HG03097 (cell line): Measurements from ENCODE around the gene BLM.
A peak's percentile ranks its signal among the peaks of the same experiment; 100 is the strongest.
"Not testable (repeated sequence)": the region's sequence is repeated elsewhere in the genome, so short reads cannot be mapped to it uniquely, and the experiment has no call there.

Source experiments
- ATAC-seq: cut with Tn5 transposase; IDR thresholded peaks from one replicate; pipeline ENCODE4 v1.9.1; 2021; ENCODE audit not compliant: unreplicated experiment, low FRiP score

BLM gene

DNA sequence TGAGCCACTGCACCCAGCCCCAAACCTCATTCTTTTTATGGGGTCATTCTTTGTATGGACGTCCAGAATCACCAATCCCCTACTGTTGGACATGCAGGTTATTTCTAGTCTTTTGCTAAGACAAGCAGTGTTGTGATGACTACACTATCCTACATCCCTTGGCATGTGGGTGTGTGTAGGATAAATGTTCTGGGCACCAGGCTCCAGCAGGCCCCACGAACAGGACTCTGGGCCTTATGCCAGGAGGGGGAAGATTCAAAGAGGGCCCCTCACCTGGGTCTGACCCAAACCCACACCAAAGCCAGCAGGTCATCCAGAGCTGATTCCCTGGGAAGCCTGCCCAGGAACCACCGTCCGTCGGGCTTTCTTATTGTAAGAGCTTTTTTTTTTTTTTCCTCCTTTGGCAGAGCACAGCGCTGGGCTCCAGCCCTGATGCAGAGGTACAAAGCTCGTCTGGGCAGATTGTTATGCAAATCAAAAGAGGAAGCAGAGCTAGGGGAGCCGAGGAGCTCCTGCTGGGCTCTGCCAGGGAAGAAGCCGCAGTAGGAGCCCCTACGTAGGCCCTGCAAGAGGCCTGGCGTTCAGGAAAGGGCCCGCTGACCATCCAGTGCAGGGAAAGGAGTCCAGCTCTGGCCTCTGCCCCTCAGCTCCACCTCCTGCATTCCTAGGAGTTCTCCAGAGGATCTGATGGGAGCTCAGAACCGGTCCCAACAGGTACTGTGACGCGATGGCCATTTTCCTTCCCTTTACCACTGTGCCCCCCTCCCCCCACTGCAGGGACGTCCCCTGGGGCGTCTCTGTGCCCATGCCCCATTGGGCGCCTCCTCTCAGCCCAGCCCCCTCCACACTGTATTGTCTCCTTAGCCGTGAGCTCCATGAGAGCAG is 122.3 kb downstream of the BLM start:
- peak; percentile 56 for ATAC-seq

DNA sequence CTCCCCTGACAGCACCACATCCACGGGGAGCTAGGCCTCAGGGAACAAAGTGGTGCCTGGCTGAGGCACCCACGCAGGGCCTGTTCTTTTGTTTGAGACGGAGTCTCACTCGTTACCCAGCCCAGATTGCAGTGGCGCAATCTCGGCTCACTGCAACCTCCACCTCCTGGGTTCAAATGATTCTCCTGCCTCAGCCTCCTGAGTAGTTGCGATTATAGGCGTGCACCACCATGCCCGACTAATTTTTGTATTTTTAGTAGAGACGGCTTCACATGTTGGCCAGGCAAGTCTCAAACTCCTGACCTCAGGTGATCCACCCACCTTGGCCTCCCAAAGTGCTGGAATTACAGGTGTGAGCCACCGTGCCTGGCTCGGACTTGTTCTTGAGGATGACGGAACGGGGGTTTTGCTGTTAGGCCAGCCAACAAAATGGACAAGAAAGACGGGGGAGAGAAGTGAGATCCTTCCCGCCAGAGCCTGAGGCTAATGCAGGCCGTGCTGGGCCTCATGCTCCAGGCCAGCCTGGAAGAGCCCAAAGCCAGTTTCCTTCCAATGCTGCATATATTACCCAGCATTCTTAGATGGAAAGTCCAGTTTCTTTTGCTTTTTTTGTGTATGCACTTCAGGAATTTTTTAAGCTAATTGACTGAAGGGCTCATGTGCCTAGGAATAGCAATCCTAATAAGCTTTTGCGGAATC is 123.2 kb downstream of the BLM start:
- ATAC-seq = no peak

DNA sequence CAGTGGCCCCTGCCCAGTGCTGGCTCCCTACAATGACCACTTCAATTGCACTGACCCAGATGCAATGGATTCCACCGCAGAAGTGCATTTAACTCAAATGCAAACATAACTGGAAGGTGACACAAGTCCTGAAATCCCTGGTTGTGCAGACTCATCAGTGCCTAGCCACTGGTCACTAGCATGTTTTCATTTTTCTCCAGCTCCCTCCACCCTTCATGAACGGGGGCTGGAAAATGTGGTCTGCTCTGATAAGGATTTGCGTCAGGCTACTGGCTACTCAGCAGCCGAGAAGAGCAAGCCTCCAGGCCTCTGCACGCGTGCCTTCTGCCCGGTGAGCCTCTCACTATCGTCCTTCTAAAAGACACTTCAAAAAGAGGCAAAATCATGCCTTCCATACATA is 123.8 kb downstream of the BLM start:
- ATAC-seq = no peak

DNA sequence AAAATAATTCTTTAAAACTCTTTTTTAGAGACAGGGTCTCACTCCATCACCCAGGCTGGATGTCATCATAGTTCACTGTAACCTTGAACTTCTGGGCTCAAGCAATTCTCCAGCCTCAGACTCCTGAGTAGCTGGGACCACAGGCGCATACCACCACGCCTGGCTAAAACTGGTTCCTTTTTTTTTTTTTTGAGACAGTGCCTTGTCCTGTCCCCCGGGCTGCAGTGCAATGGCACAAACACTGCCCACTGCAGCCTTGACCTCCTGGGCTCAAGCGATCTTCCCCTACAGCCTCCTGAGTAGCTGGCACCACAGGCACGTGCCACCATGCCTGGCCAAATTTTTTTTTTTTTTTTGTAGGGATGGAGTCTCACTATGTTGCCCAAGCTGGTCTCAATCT is 127.5 kb downstream of the BLM start:
- ATAC-seq = no peak

DNA sequence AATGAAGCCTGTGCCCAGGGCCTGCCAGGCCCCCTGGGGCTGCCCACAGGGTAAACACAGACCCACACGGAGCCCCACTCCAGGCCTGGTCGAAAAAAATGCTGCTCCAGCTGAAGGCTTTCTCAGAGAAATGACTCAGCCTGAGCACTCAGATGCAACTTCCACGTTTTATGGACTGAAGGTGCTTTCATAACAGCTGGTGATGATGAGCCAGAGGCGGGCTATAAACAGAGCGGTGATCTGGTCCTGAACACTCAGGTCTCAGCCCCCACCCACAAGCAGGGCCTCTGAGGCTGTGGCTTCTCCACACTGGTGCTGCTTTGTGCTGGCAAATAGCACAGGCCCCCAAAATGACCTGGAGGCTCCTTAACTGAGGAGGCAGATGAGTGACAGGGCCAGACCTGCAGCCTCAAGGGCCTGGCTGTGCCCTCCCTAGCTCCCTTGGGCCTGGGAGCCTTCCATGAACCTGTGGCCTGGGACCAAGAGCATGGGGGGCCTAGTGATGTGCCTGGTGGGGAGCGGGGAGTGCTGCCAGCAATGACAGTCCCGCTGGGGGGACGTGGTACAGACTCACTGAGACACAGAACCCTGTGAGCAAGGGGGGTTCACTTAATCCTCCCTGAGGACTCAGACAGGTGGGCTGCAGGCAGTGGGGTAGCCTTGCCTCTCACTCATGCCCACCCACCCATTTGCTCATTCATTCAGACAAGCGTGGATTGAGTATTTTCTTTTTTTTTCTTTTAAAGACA is 128.2 kb downstream of the BLM start:
- peak; percentile 74 for ATAC-seq

DNA sequence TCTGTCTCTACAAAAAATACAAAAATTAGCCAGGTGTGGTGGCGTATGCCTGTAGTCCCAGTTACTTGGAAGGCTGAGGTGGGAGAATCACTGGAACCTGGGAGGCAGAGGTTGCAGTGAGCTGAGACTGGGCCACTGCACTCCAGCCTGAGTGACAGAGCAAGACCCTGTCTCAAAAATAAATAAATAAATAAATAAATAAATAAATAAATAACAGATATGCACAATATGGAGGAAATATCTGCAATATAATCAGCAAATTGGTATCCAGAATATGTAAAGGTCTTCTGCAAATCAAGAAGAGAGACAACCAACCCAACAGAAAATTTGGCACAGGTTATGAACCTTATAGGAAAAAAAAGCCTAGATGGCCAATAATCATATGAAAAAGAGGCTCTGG is 132.3 kb downstream of the BLM start:
- ATAC-seq = not testable (repeated sequence)

DNA sequence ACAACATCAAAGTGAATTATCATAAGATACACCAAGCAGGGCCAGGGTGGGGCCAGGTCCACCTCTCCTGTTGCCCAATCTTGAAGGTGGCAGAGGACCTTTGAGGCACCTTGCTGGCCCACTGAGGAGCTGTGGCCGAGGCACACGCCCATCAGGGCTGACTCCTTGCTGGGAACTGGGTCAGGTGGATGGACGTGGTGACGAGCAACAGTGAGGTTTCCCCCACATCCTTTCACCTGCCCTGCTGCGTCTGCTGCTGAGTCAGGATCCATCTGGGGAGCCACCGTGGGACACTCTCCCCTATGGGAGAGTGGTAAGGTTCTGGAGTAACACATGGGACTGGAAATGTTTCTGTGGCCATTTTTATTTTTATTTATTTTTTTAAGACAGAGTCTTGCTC is 134.0 kb downstream of the BLM start:
- ATAC-seq = no peak

DNA sequence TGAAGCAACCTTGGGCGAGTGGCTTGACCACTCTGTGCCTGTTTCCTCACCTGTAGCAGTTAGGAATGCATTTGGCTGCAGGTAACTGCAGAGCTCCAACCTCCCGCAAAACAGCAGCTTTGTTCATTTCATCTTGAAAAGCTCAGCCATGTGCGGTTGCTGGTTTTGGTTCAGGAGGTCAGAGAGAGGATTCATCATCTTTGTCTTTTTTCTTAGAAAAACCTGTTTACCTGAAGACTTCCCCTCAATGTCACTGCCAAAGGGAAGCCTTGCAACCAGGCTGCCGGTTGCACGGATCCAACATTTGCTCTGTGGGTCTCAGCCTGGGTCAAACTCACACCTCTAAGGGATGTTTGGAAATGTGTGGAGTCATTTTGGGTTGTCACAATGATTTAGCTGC is 134.8 kb downstream of the BLM start:
- no peak for ATAC-seq

DNA sequence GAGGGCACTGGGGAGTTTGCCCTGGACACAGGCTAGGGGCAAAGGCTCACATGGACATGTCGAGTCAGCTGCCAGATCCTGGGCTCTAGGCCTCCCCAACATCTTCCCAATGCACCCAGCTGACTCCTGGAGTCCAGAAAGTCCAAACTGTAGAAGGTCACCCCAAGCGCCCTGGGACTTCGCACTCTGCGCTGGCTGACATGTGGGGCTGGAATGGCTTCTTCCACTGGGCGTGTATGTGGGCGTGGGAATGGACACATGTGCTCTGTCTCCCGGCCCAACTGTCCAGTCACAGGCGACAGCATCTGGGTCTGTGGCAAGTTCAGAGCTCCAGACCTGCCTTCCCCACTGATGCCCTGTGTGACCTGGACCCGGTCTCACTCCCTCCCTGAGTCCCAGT is 138.0 kb downstream of the BLM start:
- ATAC-seq = no peak

DNA sequence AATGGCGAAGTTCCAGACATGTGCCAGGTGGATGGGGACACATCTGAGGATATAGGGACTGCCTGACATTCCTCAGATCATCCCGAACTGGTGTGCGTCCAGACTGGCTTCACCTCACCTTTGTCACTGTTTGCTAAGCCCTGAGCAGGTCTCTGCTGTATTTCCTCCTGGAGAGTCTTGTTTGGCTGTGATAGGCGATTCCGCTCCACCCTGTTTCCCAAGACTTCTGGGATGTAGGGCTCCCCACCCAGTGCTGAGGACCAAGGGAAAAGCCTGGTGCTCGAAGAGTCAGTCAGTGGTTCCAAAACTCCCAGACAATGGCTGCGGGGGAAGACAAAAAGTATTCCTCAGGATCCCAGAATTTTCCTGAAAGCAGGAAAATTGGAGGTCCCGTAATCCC is 140.2 kb downstream of the BLM start:
- no peak for ATAC-seq

DNA sequence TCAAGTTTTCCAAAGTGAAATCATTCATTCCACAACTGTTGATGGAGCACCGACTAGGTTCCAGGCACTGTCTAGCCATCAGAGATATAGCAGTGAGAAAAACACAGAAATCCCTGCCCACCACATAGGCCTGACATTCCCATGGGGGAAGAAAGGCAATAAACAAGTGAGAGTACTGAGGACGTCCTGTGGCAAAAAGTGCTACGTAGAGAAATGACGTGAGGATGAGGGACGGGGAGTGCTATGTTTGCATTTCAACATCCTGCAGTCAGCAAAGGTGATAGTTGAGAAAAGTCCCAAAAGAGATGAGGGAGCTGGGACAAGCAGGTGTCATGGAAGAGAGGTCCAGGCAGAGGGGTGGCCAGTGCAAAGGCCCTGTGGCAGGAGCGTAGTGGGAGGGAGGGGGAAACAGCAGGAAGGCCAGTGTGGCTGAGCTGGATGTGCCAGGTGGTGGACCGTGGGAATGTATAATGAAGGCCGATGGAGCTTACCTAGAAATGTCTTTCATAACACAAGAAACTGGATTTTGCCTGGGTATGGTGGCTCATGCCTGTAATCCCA is 140.8 kb downstream of the BLM start:
- ATAC-seq = no peak

DNA sequence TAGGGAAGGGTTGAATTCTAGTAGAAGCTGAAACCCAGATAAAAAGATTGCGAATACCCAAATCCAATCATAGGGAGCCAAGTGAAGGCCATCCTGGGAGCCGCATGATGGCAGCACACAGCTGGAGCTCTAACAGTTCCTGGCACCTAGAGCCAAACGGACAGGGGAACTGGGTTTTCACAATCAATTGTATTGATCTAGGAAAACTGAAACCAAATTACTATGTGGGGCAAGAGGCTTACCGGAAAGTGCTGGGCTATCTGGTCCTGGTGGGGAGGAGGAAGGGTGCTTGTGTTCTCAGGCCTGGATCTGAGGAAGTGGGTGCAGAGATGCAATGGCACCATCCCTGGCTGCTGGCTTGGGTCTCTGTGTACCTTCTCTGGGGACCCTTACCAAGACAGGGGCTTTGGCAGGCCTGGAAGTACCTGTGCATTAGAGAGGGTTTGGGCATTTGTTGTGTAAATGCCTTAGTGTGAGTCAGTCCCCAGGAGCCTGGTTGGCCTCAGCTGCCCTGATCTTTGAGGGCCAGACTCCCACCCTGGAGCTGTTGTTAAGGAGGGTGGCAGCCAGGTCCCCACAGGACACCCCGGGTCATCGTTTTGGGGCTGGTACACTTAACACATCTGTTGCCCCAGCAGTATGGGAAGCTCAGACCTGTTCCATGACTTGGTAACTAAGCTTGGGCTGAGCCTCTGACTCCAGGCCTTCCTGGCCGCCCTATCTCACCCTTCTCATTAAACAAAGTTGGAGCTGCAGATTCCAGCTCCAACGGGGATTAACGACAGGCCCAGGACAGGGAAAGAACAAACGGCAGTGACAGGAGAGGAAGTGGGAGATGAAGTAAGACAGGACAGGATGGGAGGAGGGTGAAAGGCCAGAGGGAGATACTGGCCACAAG is 142.3 kb downstream of the BLM start:
- no peak for ATAC-seq

DNA sequence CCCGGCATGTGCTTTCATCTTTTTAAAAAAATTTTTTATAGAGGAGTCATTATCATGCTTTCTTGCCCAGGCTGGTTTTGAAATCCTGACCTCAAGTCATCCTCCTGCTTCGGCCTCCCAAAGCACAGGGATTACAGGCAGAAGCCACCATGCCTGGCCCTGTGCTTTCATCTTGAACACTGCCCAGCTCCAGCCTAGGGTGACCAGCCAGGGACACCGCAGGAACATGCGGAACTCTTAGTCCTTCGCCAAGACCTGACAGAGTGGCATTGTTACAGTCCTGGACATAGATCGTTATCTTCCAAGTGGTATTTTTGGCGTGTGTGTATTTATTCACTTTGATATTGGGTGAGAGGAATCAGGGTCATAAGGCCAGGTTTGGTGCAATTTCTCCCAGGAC is 143.3 kb downstream of the BLM start:
- no peak for ATAC-seq

DNA sequence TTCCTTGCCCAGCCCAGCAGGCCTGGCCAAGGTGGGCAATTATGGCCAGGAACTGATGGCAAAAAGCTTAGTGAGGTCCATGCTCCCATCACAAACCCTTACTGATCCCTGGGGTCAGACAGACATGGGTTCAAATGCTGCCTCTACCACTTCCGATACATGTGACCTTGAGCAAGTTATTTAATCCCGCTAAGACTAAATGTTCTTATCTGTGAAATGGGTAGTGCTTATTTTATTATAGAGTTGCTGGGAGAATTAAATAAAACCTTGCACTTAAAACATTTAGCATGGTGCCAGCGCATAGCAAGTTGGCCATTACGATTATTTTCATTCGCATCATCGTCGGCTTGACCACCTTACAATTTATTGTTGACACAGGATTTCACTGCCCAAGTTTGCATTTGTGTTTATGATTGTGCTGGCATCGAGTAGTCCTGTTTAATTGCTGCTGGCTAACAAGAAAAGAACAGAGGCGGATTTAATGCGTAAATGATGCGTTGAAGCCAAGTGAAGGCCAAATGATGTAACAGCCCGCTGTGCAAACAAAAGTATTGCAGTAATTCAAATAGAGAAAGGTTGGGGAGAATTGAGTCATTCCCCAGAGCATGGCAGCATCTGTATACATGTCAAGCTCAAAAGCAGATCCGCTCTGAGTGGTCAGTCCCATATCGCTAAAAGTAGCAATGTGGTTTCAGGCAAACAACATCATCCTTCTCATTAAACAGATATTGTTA is 144.0 kb downstream of the BLM start:
- no peak for ATAC-seq

DNA sequence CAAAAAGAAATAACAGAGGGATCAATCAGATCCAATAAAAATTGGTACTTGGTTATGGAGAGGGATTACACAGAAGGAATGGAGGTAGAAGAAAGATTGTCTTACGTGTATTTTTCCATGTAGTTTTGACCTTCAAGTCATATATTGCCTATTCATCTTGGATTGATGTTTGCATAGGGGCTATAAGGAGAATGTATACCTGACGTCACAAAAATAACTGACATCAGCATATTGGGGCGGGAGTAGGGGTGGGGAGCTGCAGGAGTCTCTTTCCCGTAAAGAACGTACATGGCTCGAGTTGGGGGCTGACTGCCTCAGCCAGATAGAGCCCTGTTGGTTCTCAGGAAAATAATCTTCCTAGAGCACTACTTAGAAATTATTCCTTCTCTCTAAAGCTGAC is 145.3 kb downstream of the BLM start:
- ATAC-seq = no peak

DNA sequence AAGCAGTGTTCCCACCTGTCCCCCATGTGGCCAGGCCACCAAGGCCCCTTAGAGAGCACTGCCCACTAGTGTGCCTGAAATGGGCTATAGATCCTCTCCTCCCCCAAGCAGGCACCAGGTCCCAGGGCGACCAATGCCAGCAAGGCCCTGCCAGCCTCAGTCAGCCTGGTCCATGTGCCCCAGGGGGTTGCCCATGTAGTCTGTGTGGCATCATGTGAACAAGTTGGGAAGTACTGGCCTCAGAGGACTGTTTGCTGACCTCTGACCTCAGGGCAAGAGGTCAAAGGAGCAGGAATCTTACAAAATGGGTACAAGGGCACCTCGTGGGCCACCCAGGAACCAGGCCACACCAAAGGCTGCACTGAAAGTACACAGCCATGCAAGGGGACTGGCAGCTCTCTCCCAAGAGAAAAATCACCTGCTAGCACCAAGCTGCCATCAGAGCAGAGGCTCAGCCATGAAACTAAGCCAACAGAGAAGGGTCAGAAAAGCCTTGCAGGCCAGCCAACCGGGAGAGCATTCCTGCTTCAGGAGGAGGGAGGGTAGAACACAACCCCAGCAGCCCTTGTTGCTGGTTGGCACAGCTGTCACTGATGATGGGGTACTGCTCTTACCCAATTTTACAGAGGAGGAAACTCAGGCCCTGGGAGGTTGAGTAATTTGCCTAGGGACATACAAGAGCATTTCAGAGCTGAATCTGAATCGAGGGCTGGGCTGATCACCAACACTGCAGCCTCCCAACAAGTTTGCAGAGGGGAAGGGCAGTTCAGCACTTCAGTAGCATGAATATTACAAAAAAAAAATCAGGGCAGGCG is 146.0 kb downstream of the BLM start:
- ATAC-seq = no peak

DNA sequence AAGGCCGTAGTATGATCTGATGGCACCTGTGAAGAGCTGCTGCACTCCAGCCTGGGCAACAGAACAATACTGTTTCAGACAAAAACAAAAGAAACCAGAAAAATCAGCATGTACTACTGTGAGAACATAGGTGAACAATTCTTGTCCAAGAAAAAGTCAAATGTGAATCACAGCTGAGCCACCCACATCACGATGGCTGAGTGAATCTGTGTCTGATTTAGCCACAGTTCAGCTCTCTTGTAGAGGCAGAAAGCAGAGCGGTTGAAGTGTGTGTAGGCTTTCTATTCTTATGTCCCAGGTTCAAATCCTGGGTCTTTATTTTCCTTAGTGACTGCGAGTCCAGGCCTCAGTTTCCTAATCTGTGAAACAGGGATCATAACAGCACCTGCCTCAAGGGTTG is 146.8 kb downstream of the BLM start:
- ATAC-seq = no peak

DNA sequence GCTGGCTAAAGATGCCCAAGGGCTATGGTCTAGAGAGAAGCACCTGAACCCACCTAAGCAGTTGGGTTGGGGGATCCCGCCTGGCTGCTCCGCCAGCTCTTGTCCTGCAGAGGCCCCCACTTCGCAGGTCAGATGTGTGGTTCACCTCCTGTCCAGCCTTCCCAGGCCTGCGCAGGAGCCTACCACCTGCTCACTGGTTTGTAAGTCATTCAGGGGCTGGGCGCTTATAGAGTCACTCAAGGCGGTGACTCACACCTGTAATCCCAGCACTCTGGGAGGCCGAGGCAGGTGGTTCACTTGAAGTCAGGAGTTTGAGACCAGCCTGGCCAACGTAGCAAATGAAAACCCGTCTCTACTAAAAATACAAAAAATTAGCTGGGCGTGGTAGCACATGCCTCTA is 147.4 kb downstream of the BLM start:
- no peak for ATAC-seq

DNA sequence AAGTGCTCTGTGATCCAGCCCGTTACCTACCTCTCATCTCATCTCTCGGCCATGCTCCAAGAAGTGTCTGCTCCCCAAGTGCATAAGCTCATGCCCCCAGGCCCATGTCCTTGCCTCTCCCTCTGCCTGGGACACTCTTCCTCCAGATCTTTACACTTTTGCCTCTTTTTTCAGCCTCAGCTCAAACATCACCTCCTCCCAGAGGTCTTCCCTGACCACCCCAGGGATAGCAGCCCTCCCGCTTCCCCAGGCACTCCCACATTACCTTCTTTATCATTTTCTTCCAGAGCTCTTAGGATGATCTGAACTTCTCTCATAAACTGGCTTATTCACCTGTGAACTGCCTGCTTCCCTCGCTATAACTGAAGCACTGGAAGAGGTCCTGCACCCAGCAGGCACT is 148.6 kb downstream of the BLM start:
- no peak for ATAC-seq
